GM18909 (cell line): ENCODE measurements around the gene MKRN2.

Experiments
- ATAC-seq: cut with Tn5 transposase; IDR thresholded peaks from one replicate; pipeline ENCODE4 v1.9.1; 2021; ENCODE audit warnings: mild to moderate bottlenecking; ENCODE audit not compliant: unreplicated experiment, poor library complexity

Gene MKRN2

GRCh38 chr3:12585181-12585580 is 28.3 kb downstream of the MKRN2 start:
- ATAC-seq: no peak

GRCh38 chr3:12585970-12586369 is 29.1 kb downstream of the MKRN2 start:
- no peak for ATAC-seq

GRCh38 chr3:12586403-12586802 is 29.5 kb downstream of the MKRN2 start:
- no peak for ATAC-seq

GRCh38 chr3:12588039-12589009 is 31.4 kb downstream of the MKRN2 start:
- ATAC-seq: no peak

- no peak for ATAC-seq
Observed at GRCh38 chr3:12590096-12590495, 33.2 kb downstream of the MKRN2 start.

- ATAC-seq: no peak
Observed at GRCh38 chr3:12591456-12591855, 34.6 kb downstream of the MKRN2 start.

- ATAC-seq: no peak
Observed at GRCh38 chr3:12591997-12592715, 35.3 kb downstream of the MKRN2 start.

GRCh38 chr3:12593473-12593872 is 36.6 kb downstream of the MKRN2 start:
- no peak for ATAC-seq

- no peak for ATAC-seq
Observed at GRCh38 chr3:12598890-12599289, 42.0 kb downstream of the MKRN2 start.

- ATAC-seq: no peak
Observed at GRCh38 chr3:12601072-12601471, 44.2 kb downstream of the MKRN2 start.

GRCh38 chr3:12603969-12604368 is 47.1 kb downstream of the MKRN2 start:
- no peak for ATAC-seq

GRCh38 chr3:12608376-12608775 is 51.5 kb downstream of the MKRN2 start:
- ATAC-seq: no peak

GRCh38 chr3:12611117-12611516 is 54.2 kb downstream of the MKRN2 start:
- ATAC-seq: no peak

GRCh38 chr3:12612514-12613226 is 55.8 kb downstream of the MKRN2 start:
- ATAC-seq: no peak

- ATAC-seq: no peak
Observed at GRCh38 chr3:12613250-12613649, 56.4 kb downstream of the MKRN2 start.

- ATAC-seq: no peak
Observed at GRCh38 chr3:12615266-12615665, 58.4 kb downstream of the MKRN2 start.

- no peak for ATAC-seq
Observed at GRCh38 chr3:12618426-12618825, 61.5 kb downstream of the MKRN2 start.

GRCh38 chr3:12620305-12620704 is 63.4 kb downstream of the MKRN2 start:
- no peak for ATAC-seq

- no peak for ATAC-seq
Observed at GRCh38 chr3:12620729-12621128, 63.8 kb downstream of the MKRN2 start.

GRCh38 chr3:12622335-12622734 is 65.4 kb downstream of the MKRN2 start:
- ATAC-seq: no peak

- no peak for ATAC-seq
Observed at GRCh38 chr3:12624056-12624455, 67.2 kb downstream of the MKRN2 start.
